Kidney (tissue), 14 donors: ENCODE results near the gene FLNB. TPM values are rescaled to one million over a fixed set of nuclear protein-coding genes. Genes with fewer than 3 reads are reported as not detected.

ENCODE experiments used
- DNase-seq, 5 donors: peaks; one replicate each; pipeline ENCODE4 v3.0.0-alpha.2; 2013 to 2020
- FAIRE-seq: peaks from 2 replicates; lab custom pipeline; 2012; peaks lifted over from hg19 to GRCh38; lab: Jason Lieb, UNC
- H3K27ac ChIP-seq, 2 donors: one replicate each; pipeline ENCODE4 v1.7.0; 2013; ENCODE audit warnings: low read depth in 2 of 2, low read length in 2 of 2, inconsistent platforms in 1 of 2
- H3K27me3 ChIP-seq: one replicate; pipeline ENCODE4 v1.7.1; 2013; ENCODE audit warnings: low read length, inconsistent platforms; ENCODE audit not compliant: control insufficient read depth, insufficient read depth
- H3K36me3 ChIP-seq, 3 donors: one replicate each; pipeline versions ENCODE4 v1.7.0 to v1.7.1; 2013; ENCODE audit warnings: low read length in 3 of 3, control low read depth in 1 of 3, inconsistent platforms in 1 of 3; ENCODE audit not compliant: insufficient read depth in 3 of 3, control insufficient read depth in 2 of 3
- H3K4me1 ChIP-seq, 3 donors: one replicate each; pipeline versions ENCODE4 v1.7.0 to v1.7.1; 2013; ENCODE audit warnings: low read length in 3 of 3, inconsistent platforms in 1 of 3, low read depth in 1 of 3; ENCODE audit not compliant: control insufficient read depth in 2 of 3, insufficient read depth in 2 of 3
- H3K4me3 ChIP-seq, 3 donors: one replicate each; pipeline versions ENCODE4 v1.7.0 to v1.8.1; 2013; ENCODE audit warnings: low read length in 3 of 3, control low read depth in 1 of 3, inconsistent platforms in 1 of 3
- H3K9ac ChIP-seq, 3 donors: one replicate each; pipeline versions ENCODE4 v1.7.0 to v1.7.1; 2013; ENCODE audit warnings: low read length in 3 of 3, control low read depth in 1 of 3, inconsistent platforms in 1 of 3
- H3K9me3 ChIP-seq, 3 donors: one replicate each; pipeline versions ENCODE4 v1.7.0 to v1.7.1; 2013; ENCODE audit warnings: low read length in 3 of 3, control low read depth in 1 of 3, inconsistent platforms in 1 of 3; ENCODE audit not compliant: control insufficient read depth in 2 of 3, insufficient read depth in 1 of 3
- CTCF ChIP-seq: IDR thresholded peaks from 3 replicates; pipeline ENCODE4 v1.5.1; 2012; ENCODE audit warnings: mild to moderate bottlenecking, moderate library complexity, borderline replicate concordance; ENCODE audit not compliant: insufficient read depth; ENCODE audit errors: extremely low read depth
- intact Hi-C: fragments of 100-400 bp; cut with DNase I; formaldehyde crosslinking; loops from one replicate; pipeline ENCODE4 v1.11.1; 2022
- polyA plus RNA-seq: library from polyadenylated mRNA; stranded (reverse); fragments of 350-450 nt; fragmentation: Illumina TruSeq; extraction: RNeasy Lipid Tissue Mini Kit (QIAGEN cat#74804); gene quantifications from one replicate; pipeline ENCODE4 v1.2.3, GENCODE V29; 2014; ENCODE audit warnings: low read depth, low replicate concordance; ENCODE audit not compliant: insufficient read depth
- total RNA-seq: library from RNA; stranded (reverse); fragmentation: NEBNext Ultra II Directional; extraction: Animal tissue kit (Norgen Biotek cat#: 25700); gene quantifications from one replicate; pipeline ENCODE4 v1.2.1, GENCODE V29; 2021
- donor health status: control.
- donor health status: control.
- donor health status: control.
- donor health status: control.
- donor health status: control.
- donor health status: DM: yes; HTN: yes; CAD: no.
- donor health status: Normal renal cell carcinoma (clear cell type).

The FLNB gene
- total and polyA plus RNA-seq, 2 donors from 2014 or later = 115 to 216 TPM

- Histone ChIP-seq H3K4me3 (no peak overlapping the region), H3K27ac (no peak overlapping the region), H3K27me3 (no peaks in the 10 kb centered on the region), H3K9me3 (no peaks in the 10 kb centered on the region), H3K36me3 (peaks cover 14 to 68% (median 49%) of the 10 kb centered on the region in 3 donors), H3K9ac (no peak overlapping the region), H3K4me1 (no peaks in the 10 kb centered on the region)
- DNase-seq (no peak), FAIRE-seq (no peak)
- intact Hi-C loops = no loop called here
- TF ChIP-seq CTCF = no peak
Measured at GRCh38 chr3:58141766-58142345, 133.6 kb downstream of the FLNB start.

GRCh38 chr3:58143417-58144055 lies 135.3 kb downstream of the FLNB start:
- intact Hi-C loops = no loop called here
- no peak overlapping the region for H3K27ac ChIP-seq
- H3K4me3 ChIP-seq = no peak overlapping the region
- no peaks in the 10 kb centered on the region for H3K4me1 ChIP-seq
- H3K9me3 ChIP-seq = no peaks in the 10 kb centered on the region
- DNase-seq (peak in 1 of 5 donors; percentile 64), FAIRE-seq (no peak)
- TF ChIP-seq CTCF = no peak
- no peaks in the 10 kb centered on the region for H3K27me3 ChIP-seq
- peaks cover 13 to 67% (median 50%) of the 10 kb centered on the region in 3 donors for H3K36me3 ChIP-seq
- no peak overlapping the region for H3K9ac ChIP-seq

- TF ChIP-seq CTCF = no peak
- FAIRE-seq (no peak), DNase-seq (no peak)
- H3K36me3 ChIP-seq = peaks cover 16 to 68% (median 54%) of the 10 kb centered on the region in 3 donors
- H3K4me3 ChIP-seq = no peak overlapping the region
- no peak overlapping the region for H3K9ac ChIP-seq
- no peaks in the 10 kb centered on the region for H3K4me1 ChIP-seq
- H3K9me3 ChIP-seq = no peaks in the 10 kb centered on the region
- H3K27ac ChIP-seq = no peak overlapping the region
- H3K27me3 ChIP-seq = no peaks in the 10 kb centered on the region
- intact Hi-C loops = no loop called here
Measured at GRCh38 chr3:58144478-58145325, 136.5 kb downstream of the FLNB start.
